ENCODE data around the gene TMEM263. TPM values are rescaled to one million over a fixed set of nuclear protein-coding genes. Genes with fewer than 3 reads are reported as not detected.

The TMEM263 gene
- total and polyA plus RNA-seq, 2 of the 8 experiments (the other 6 are each of a cell fraction or from before 2014, with no cell fraction given) = 2.9 to 12.3 TPM

- Histone ChIP-seq H2BK15ac (ENCODE audit: low read length) (no peak within 1 kb of the TSS), H4K91ac (replicated peaks; ENCODE audit: insufficient read length, low read length) (no peak within 1 kb of the TSS), H3K14ac (ENCODE audit: insufficient read length) (no peak within 1 kb of the TSS), H2BK120ac (replicated peaks; ENCODE audit: low read depth, low read length) (no peak within 1 kb of the TSS), H3K27me3 (replicated peaks in 1 of 4; ENCODE audit: control insufficient read depth in 3 of 4, extremely low read depth in 1 of 4, insufficient read depth in 3 of 4, low read length in 3 of 4) (no peaks in the 10 kb centered on the region; a peak in 1 of 7 replicates), H3K18ac (ENCODE audit: extremely low read depth, low read length) (peak within 1 kb of the TSS; percentile 39; the same call in 1 of the 2 replicates), H4K5ac (ENCODE audit: insufficient read length, low read depth, low read length) (no peak within 1 kb of the TSS), H2AK5ac (ENCODE audit: low read depth, low read length) (no peak within 1 kb of the TSS), H2AFZ (ENCODE audit: low read length) (peak within 1 kb of the TSS; percentile 88), H2BK12ac (ENCODE audit: low read depth, low read length) (no peak within 1 kb of the TSS), H3K79me1 (ENCODE audit: low read depth, low read length) (no peaks in the 10 kb centered on the region), H3K4me3 (ENCODE audit: extremely low read depth in 1 of 4, insufficient read depth in 2 of 4, low read depth in 3 of 4, low read length in 4 of 4) (peak within 1 kb of the TSS; percentile 74 to 86 (median 86)), H2BK20ac (ENCODE audit: low read length) (no peak within 1 kb of the TSS), H3K4me2 (ENCODE audit: insufficient read depth in 1 of 2, low read depth in 2 of 2, low read length in 2 of 2) (peak within 1 kb of the TSS; percentile 65 to 82), H3K79me2 (ENCODE audit: control insufficient read depth in 1 of 2, insufficient read depth in 2 of 2, low read length in 2 of 2) (no peaks in the 10 kb centered on the region), H3K4ac (replicated peaks; ENCODE audit: insufficient read length, low read depth, low read length) (no peak within 1 kb of the TSS), H2BK5ac (ENCODE audit: low read depth, low read length) (no peak within 1 kb of the TSS; the same call in 1 of the 2 replicates), H4K8ac (ENCODE audit: extremely low read depth, insufficient read depth, low read length) (no peak within 1 kb of the TSS; the same call in 1 of the 2 replicates), H3K4me1 (replicated peaks in 1 of 4; ENCODE audit: control insufficient read depth in 3 of 4, insufficient read depth in 4 of 4, low read length in 3 of 4) (peaks cover 2 to 10% (median 6%) of the 10 kb centered on the region in 4 experiments), H3K36me3 (ENCODE audit: control insufficient read depth in 2 of 4, insufficient read depth in 4 of 4, low read length in 3 of 4) (peaks cover 0 to 4% (median 0%) of the 10 kb centered on the region in 4 experiments; a peak in 2 of 8 replicates), H3K9me3 (ENCODE audit: insufficient read depth in 2 of 2, low read depth in 1 of 2, low read length in 1 of 2) (no peaks in the 10 kb centered on the region), H3K23me2 (ENCODE audit: low read depth, low read length) (peaks cover 4% of the 10 kb centered on the region; the same call in 1 of the 2 replicates), H3K23ac (ENCODE audit: insufficient read length) (no peak within 1 kb of the TSS), H3K9ac (replicated peaks in 1 of 4; ENCODE audit: extremely low read depth in 1 of 4, low read depth in 3 of 4, low read length in 3 of 4) (peak within 1 kb of the TSS; percentile 59 to 65 (median 63)), H3K27ac (ENCODE audit: low read depth, low read length) (peak within 1 kb of the TSS; percentile 33; the same call in 1 of the 2 replicates), H4K20me1 (replicated peaks in 1 of 2; ENCODE audit: control insufficient read depth in 1 of 2, insufficient read depth in 2 of 2, low read length in 2 of 2) (no peaks in the 10 kb centered on the region), H3K56ac (replicated peaks; ENCODE audit: insufficient read length, low read depth, low read length) (no peak within 1 kb of the TSS)
- 4% methylated on average over 37 of the region's 50 CpGs; no CpG with 5 or more reads in 1 of the 2 experiments for WGBS, 2 experiments (ENCODE audit: extremely low coverage in 1 of 2, insufficient coverage in 1 of 2, insufficient read length in 1 of 2, insufficient replicate concordance in 2 of 2, low coverage in 1 of 2, low lambda C conversion rate in 2 of 2, missing lambda C conversion rate in 1 of 2)
- no peak for FAIRE-seq
- POLR2A ChIA-PET (ENCODE audit: partially characterized antibody) = interaction anchor here (0.8 to 1.4 kb wide), 4 partner anchors 10 to 31 kb away, joined by 3 to 11 read pairs (median 4); partner anchors contain the start of gene TMEM263
- CTCF ChIA-PET (ENCODE audit: partially characterized antibody) = interaction anchor here (1.1 to 1.3 kb wide), 3 partner anchors 104 to 635 kb away, joined by 3 to 6 read pairs (median 3); no protein-coding TSS in a partner anchor
- DNase-seq (ENCODE audit: low read depth in 1 of 2, low spot score in 2 of 2) = peak; percentile 77 to 85
- no peak for TF ChIP-seq TAF7 (optimal IDR thresholded peaks at IDR 0.05; ENCODE audit: borderline replicate concordance, low read depth, low read length)
- no peak for TF ChIP-seq YY1 (IDR thresholded peaks at IDR 0.05; ENCODE audit: low read depth, low read length)
- no peak for TF ChIP-seq SRF (IDR thresholded peaks at IDR 0.05; ENCODE audit: low read depth, low read length)
- TF ChIP-seq MAX (IDR thresholded peaks at IDR 0.05) = peak; percentile 99
- peak; percentile 72 for TF ChIP-seq ASH2L (IDR thresholded peaks at IDR 0.05; ENCODE audit: low read length)
- TF ChIP-seq BACH1 (IDR thresholded peaks at IDR 0.05; ENCODE audit: low read length) = no peak
- TF ChIP-seq ATF2 (IDR thresholded peaks at IDR 0.05; ENCODE audit: low read length) = no peak
- TF ChIP-seq GTF2F1 (IDR thresholded peaks at IDR 0.05; ENCODE audit: borderline replicate concordance, low read depth, low read length) = no peak
- TF ChIP-seq KDM4A (IDR thresholded peaks at IDR 0.05; ENCODE audit: low read depth, low read length, severe bottlenecking) = peak; percentile 66
- TF ChIP-seq POLR2A (IDR thresholded peaks at IDR 0.05; ENCODE audit: control extremely low read depth in 1 of 2, low read depth in 2 of 2, low read length in 2 of 2) = peak in 1 of 2 experiments; percentile 73; a peak in 2 of 3 replicates
These were observed 31.1 kb downstream of the TMEM263 start, which contains the start of gene MTERF2 for GRCh38 chr12:106986625-106987389. Gene MTERF2 (minus strand): TSS chr12:106987146. CDS start chr12:106978714, 8,432 bp downstream.

Measured in H1 (cell line).